Transverse colon (tissue), 4 donors: ENCODE data around the gene ARL16. TPM values are rescaled to one million over a fixed set of nuclear protein-coding genes. Genes with fewer than 3 reads are reported as not detected.
A peak's percentile ranks its signal among the peaks of the same experiment; 100 is the strongest.

ENCODE experiments used
- DNase-seq: peaks from one replicate; pipeline ENCODE4 v3.0.0-alpha.2; 2019
- H3K27ac ChIP-seq, 4 donors: fragments of 200-600 bp; sonication (generic); 2 replicates each; pipeline ENCODE4 v1.5.1; 2016 to 2018; ENCODE audit warnings: inconsistent platforms in 4 of 4
- H3K27me3 ChIP-seq: fragments of 200-600 bp; sonication (generic); 2 replicates; pipeline ENCODE4 v1.5.1; 2017; ENCODE audit warnings: inconsistent platforms
- H3K36me3 ChIP-seq, 4 donors: fragments of 200-600 bp; sonication (generic); 2 replicates each; pipeline ENCODE4 v1.5.1; 2017 to 2019; ENCODE audit warnings: inconsistent platforms in 4 of 4
- H3K4me1 ChIP-seq, 4 donors: fragments of 200-600 bp; sonication (generic); 2 replicates each; pipeline ENCODE4 v1.5.1; 2017 to 2020; ENCODE audit warnings: inconsistent platforms in 4 of 4
- H3K4me3 ChIP-seq, 4 donors: fragments of 200-600 bp; sonication (generic); 1 replicate in 1 of 4; 2 replicates in 3 of 4; pipeline versions ENCODE4 v1.5.1 to v1.6.1; 2017 to 2019; ENCODE audit warnings: inconsistent platforms in 4 of 4
- H3K9me3 ChIP-seq, 2 donors: fragments of 200-600 bp; sonication (generic); 2 replicates each; pipeline ENCODE4 v1.5.1; 2017 to 2019; ENCODE audit warnings: inconsistent platforms in 2 of 2
- EP300 ChIP-seq: sonication (generic); formaldehyde crosslinking; IDR thresholded peaks from one replicate; pipeline ENCODE4 v1.6.1; 2017; ENCODE audit warnings: antibody characterized with exemption, low read depth
- POLR2A ChIP-seq: fragments of 450-650 bp; IDR thresholded peaks from one replicate; pipeline ENCODE4 v1.6.1; 2016; ENCODE audit warnings: antibody characterized with exemption, mild to moderate bottlenecking, moderate library complexity
- POLR2AphosphoS5 ChIP-seq, 3 donors: sonication (generic); formaldehyde crosslinking; IDR thresholded peaks; one replicate each; pipeline ENCODE4 v1.6.1; 2016; ENCODE audit warnings: antibody characterized with exemption in 3 of 3
- whole genome bisulfite sequencing, 2 donors: methylation state at CpG; one replicate each; pipeline ENCODE4 v1.1.5; 2018; ENCODE audit warnings: low coverage in 1 of 2; 5-methylcytosine and 5-hydroxymethylcytosine counted together
- in situ Hi-C, 4 donors: fragments of 200-750 bp; cut with MboI; loops; one replicate each; pipeline versions ENCODE4 v1.15.0 to v1.15.1; 2017; ENCODE audit warnings: low sequenced_read_pairs in 3 of 4, low pct_ligation_motif_present in 1 of 4, low pct_unique_long_range_greater_than_20kb in 1 of 4
- intact Hi-C: fragments of 100-400 bp; cut with DNase I; formaldehyde crosslinking; loops from one replicate; pipeline ENCODE4 v1.15.1; 2023; ENCODE audit warnings: low total_unique reads
- total RNA-seq, 4 donors: library from RNA; depleted of rRNA; stranded (reverse); fragments of >200 nt; gene quantifications; one replicate each; pipeline ENCODE4 v1.1.0, GENCODE V29; 2016
- TF ChIP-seq, protein P1 (sequence below), 5 experiments: fragments of 200-600 bp in 3 of 5; fragments of 450-650 bp in 2 of 5; sonication (generic) in 3 of 5; IDR thresholded peaks; 1 replicate in 2 of 5; 2 replicates in 3 of 5; pipeline ENCODE4 v1.5.1; 2016 to 2017; ENCODE audit warnings: antibody characterized with exemption in 5 of 5, inconsistent platforms in 3 of 5, mild to moderate bottlenecking in 2 of 5, moderate library complexity in 1 of 5

Gene ARL16
- total RNA-seq, 4 donors from 2014 or later, result 16.3 to 52.0 (median 33.1) TPM

DNA sequence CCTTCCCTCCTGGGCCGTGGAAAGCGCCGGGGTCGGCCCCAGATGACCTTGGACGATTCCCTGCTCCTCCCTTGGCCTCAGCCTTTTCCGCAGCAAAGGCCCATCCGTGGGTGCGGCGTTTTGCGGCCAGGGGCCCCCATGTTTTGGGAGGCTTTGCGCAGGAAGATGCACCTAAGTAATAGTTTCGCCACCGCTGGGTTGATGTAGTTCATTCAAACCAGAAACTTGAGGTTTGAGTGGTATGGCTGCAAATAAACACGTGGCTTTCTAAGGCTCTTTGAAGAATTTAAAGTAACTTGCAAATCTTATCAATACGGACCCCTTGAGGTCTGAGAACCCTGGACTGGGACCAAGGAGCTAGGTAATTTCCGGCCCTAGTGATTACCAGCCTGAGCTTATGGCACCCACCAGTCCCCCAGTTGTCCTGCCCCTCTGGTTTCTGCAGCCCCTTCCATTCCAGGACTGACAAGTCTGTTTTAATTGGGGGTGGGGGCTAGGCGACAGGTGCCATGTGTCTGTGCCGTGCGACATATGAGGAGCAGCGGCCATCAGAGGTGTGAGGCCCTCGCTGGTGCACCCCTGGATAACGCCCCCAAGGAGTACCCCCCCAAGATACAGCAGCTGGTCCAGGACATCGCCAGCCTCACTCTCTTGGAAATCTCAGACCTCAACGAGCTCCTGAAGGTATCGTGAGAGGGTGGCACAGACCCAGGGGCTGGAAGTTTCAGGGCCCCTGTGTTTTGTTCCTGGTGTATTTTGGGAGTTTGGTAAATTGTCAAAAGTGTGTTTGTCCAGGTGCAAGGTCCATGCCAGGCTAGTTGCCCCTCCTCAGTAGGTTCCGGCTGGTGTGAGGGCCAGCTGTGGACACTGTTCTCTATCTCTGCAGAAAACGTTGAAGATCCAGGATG lies 20.4 kb upstream of the ARL16 start:
- peaks cover 0 to 20% (median 5%) of the 10 kb centered on the region in 4 donors for H3K36me3 ChIP-seq
- peaks cover 21 to 36% (median 30%) of the 10 kb centered on the region in 4 donors for H3K4me1 ChIP-seq
- intact Hi-C loops (no loop called here), in situ Hi-C loops (no loop called here)
- H3K9me3 ChIP-seq, result no peaks in the 10 kb centered on the region
- TF ChIP-seq, protein P1, sequence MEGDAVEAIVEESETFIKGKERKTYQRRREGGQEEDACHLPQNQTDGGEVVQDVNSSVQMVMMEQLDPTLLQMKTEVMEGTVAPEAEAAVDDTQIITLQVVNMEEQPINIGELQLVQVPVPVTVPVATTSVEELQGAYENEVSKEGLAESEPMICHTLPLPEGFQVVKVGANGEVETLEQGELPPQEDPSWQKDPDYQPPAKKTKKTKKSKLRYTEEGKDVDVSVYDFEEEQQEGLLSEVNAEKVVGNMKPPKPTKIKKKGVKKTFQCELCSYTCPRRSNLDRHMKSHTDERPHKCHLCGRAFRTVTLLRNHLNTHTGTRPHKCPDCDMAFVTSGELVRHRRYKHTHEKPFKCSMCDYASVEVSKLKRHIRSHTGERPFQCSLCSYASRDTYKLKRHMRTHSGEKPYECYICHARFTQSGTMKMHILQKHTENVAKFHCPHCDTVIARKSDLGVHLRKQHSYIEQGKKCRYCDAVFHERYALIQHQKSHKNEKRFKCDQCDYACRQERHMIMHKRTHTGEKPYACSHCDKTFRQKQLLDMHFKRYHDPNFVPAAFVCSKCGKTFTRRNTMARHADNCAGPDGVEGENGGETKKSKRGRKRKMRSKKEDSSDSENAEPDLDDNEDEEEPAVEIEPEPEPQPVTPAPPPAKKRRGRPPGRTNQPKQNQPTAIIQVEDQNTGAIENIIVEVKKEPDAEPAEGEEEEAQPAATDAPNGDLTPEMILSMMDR (IDR thresholded peaks at IDR 0.05), result no peak
- TF ChIP-seq POLR2A (no peak), EP300 (no peak), POLR2AphosphoS5 (IDR thresholded peaks at IDR 0.05) (no peak)
- peak overlapping the region; percentile 70 to 98 (median 92) for H3K4me3 ChIP-seq
- peak overlapping the region; percentile 92 to 99 (median 97) for H3K27ac ChIP-seq
- DNase-seq, result no peak
- WGBS, 2 donors, result 0 to 19% methylated on average over 1 to 26 of the region's 27 CpGs
- no peaks in the 10 kb centered on the region for H3K27me3 ChIP-seq

GRCh38 chr17:81702934-81703746 lies 19.5 kb upstream of the ARL16 start, which contains the start of gene MRPL12:
MRPL12 (plus strand) TSS chr17:81703367; CDS start chr17:81703502, 135 bp downstream.
- WGBS, 2 donors, result 1% methylated on average over 49 of the region's 102 CpGs; no CpG with 5 or more reads in 1 of the 2 donors
- H3K27me3 ChIP-seq, result no peaks in the 10 kb centered on the region
- in situ Hi-C loops, result no loop called here
- peak; percentile 94 for DNase-seq
- intact Hi-C loops, result no loop called here
- TF ChIP-seq EP300, result peak; percentile 35
- TF ChIP-seq, protein P1 (IDR thresholded peaks at IDR 0.05), result peak in 4 of 5 experiments; percentile 34 to 73 (median 50)
- peak; percentile 90 for TF ChIP-seq POLR2A
- TF ChIP-seq POLR2AphosphoS5 (IDR thresholded peaks at IDR 0.05), result peak; percentile 96 to 97 (median 97)
- H3K4me1 ChIP-seq, result peaks cover 21 to 36% (median 30%) of the 10 kb centered on the region in 4 donors
- H3K9me3 ChIP-seq, result no peaks in the 10 kb centered on the region
- peak within 1 kb of the TSS; percentile 92 to 99 (median 97) for H3K27ac ChIP-seq
- H3K36me3 ChIP-seq, result peaks cover 0 to 22% (median 7%) of the 10 kb centered on the region in 4 donors
- H3K4me3 ChIP-seq, result peak within 1 kb of the TSS; percentile 70 to 98 (median 92)

DNA sequence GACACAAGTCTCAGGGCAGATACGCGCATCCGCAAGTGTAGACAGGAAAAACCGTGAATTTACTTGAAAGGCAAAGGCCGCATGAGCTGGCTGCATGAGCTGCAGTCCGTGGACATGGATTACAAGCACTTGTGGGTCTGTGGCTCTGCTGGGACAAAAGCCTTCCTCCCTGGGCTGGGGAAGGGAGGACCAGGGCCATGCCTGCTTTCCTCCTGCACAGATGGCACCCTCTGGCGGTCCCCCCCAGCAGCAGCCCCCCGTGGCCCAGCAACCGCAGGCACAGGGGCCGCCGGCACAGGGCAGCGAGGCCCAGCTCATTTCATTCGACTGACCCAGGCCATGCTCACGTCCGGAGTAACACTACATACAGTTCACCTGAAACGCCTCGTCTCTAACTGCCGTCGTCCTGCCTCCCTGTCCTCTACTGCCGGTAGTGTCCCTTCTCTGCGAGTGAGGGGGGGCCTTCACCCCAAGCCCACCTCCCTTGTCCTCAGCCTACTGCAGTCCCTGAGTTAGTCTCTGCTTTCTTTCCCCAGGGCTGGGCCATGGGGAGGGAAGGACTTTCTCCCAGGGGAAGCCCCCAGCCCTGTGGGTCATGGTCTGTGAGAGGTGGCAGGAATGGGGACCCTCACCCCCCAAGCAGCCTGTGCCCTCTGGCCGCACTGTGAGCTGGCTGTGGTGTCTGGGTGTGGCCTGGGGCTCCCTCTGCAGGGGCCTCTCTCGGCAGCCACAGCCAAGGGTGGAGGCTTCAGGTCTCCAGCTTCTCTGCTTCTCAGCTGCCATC lies 17.9 kb upstream of the ARL16 start:
- no peak for TF ChIP-seq POLR2AphosphoS5 (IDR thresholded peaks at IDR 0.05)
- no peak for TF ChIP-seq EP300
- no peak for TF ChIP-seq POLR2A
- TF ChIP-seq, protein P1 (IDR thresholded peaks at IDR 0.05), result no peak
- in situ Hi-C loops (no loop called here), intact Hi-C loops (no loop called here)
- 65% methylated on average over 21 of the region's 23 CpGs; no CpG with 5 or more reads in 1 of the 2 donors for WGBS, 2 donors
- Histone ChIP-seq H3K9me3 (no peaks in the 10 kb centered on the region), H3K27me3 (no peaks in the 10 kb centered on the region), H3K27ac (peak overlapping the region; percentile 92 to 99 (median 97)), H3K36me3 (peaks cover 0 to 27% (median 9%) of the 10 kb centered on the region in 4 donors), H3K4me1 (peaks cover 21 to 36% (median 30%) of the 10 kb centered on the region in 4 donors), H3K4me3 (peak overlapping the region in 3 of 4 donors; percentile 91 to 98 (median 93))
- no peak for DNase-seq
